ENCODE measurements around the gene LDLRAP1.

DNA sequence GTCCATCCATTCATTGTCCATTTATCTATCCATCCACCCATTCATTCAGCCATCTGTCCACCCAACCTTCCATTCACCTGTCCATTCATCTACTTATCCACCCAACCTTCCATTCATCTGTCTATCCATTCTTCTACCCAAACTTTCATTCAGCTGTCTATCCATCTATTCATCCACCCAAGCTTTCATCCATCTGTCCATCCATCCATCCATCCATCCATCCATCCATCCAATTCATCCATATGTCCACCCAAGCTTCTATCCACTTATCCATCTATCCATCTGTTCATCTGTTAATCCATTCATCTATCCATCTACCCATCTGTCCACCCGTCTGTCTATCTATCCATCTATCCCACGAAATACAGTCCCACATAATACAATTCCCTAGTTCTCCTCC, 51.6 kb downstream of the LDLRAP1 start:
- TF ChIP-seq, protein P1, sequence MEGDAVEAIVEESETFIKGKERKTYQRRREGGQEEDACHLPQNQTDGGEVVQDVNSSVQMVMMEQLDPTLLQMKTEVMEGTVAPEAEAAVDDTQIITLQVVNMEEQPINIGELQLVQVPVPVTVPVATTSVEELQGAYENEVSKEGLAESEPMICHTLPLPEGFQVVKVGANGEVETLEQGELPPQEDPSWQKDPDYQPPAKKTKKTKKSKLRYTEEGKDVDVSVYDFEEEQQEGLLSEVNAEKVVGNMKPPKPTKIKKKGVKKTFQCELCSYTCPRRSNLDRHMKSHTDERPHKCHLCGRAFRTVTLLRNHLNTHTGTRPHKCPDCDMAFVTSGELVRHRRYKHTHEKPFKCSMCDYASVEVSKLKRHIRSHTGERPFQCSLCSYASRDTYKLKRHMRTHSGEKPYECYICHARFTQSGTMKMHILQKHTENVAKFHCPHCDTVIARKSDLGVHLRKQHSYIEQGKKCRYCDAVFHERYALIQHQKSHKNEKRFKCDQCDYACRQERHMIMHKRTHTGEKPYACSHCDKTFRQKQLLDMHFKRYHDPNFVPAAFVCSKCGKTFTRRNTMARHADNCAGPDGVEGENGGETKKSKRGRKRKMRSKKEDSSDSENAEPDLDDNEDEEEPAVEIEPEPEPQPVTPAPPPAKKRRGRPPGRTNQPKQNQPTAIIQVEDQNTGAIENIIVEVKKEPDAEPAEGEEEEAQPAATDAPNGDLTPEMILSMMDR (IDR thresholded peaks at IDR 0.05) = no peak
- no peak for TF ChIP-seq EP300 (IDR thresholded peaks at IDR 0.05)
- TF ChIP-seq POLR2A (IDR thresholded peaks at IDR 0.05; ENCODE audit: low read depth) = no peak
